PC-9 (cell line): ENCODE measurements around the gene PAPSS1. TPM values are rescaled to one million over a fixed set of nuclear protein-coding genes. Genes with fewer than 3 reads are reported as not detected.

Experiments used
- BruUV-seq: library from RNA; stranded (reverse); fragments of 400-500 nt; replicated peaks from 2 replicates; lab custom pipeline; 2021; lab: Mats Ljungman, UMichigan
- CTCF ChIA-PET: fragments of 300-600 bp; sonication (Branson Sonifier 250); formaldehyde crosslinking; loops from one replicate; lab custom pipeline; 2022; ENCODE audit warnings: antibody characterized with exemption; lab: Charles Lee
- POLR2A ChIA-PET: fragments of 300-600 bp; sonication (Branson Sonifier 250); formaldehyde crosslinking; loops from one replicate; lab custom pipeline; 2022; ENCODE audit warnings: antibody characterized with exemption; ENCODE audit not compliant: unreplicated experiment; lab: Charles Lee
- DNase-seq, 2 experiments: peaks; one replicate each; pipeline versions ENCODE4 v3.0.0 to v3.0.0-alpha.2; 2015 to 2022; ENCODE audit warnings: mixed read lengths in 1 of 2
- H2AFZ ChIP-seq: fragments of 200-600 bp; sonication (generic); 2 replicates; pipeline ENCODE4 v1.8.1; 2017; ENCODE audit warnings: antibody characterized with exemption
- H3F3A ChIP-seq: fragments of 200-600 bp; sonication (generic); 2 replicates; pipeline ENCODE4 v1.8.1; 2017; ENCODE audit warnings: antibody characterized with exemption, mild to moderate bottlenecking, low read depth; ENCODE audit not compliant: insufficient read depth
- H3K27ac ChIP-seq: fragments of 200-600 bp; sonication (generic); 2 replicates; pipeline ENCODE4 v1.6.1; 2016; ENCODE audit warnings: mixed run types
- H3K27me3 ChIP-seq: fragments of 200-600 bp; sonication (generic); 2 replicates; pipeline ENCODE4 v1.6.1; 2016; ENCODE audit warnings: low read depth, mixed run types; ENCODE audit not compliant: insufficient read depth
- H3K36me3 ChIP-seq: fragments of 200-600 bp; sonication (generic); 2 replicates; pipeline ENCODE4 v1.6.1; 2016; ENCODE audit warnings: low read depth, mixed run types
- H3K4me1 ChIP-seq: fragments of 200-600 bp; sonication (generic); replicated peaks from 2 replicates; pipeline ENCODE4 v1.6.1; 2016; ENCODE audit warnings: mixed run types; ENCODE audit not compliant: insufficient read depth
- H3K4me2 ChIP-seq: fragments of 200-600 bp; sonication (generic); 2 replicates; pipeline ENCODE4 v1.6.1; 2017; ENCODE audit warnings: mixed run types
- H3K4me3 ChIP-seq: fragments of 200-600 bp; sonication (generic); 2 replicates; pipeline ENCODE4 v1.6.1; 2016; ENCODE audit warnings: mixed run types
- H3K79me2 ChIP-seq: fragments of 200-600 bp; sonication (generic); 2 replicates; pipeline ENCODE4 v1.6.1; 2017; ENCODE audit warnings: low read depth, mixed run types
- H3K9me2 ChIP-seq: fragments of 200-600 bp; sonication (generic); 2 replicates; pipeline ENCODE4 v1.8.1; 2017; ENCODE audit warnings: mild to moderate bottlenecking; ENCODE audit not compliant: insufficient read depth
- H3K9me3 ChIP-seq: fragments of 200-600 bp; sonication (generic); 2 replicates; pipeline ENCODE4 v1.8.1; 2016; ENCODE audit warnings: low read depth; ENCODE audit not compliant: insufficient read depth
- H4K20me1 ChIP-seq: fragments of 200-600 bp; sonication (generic); 2 replicates; pipeline ENCODE4 v1.8.1; 2017; ENCODE audit not compliant: insufficient read depth
- EZH2 ChIP-seq: fragments of 200-600 bp; sonication (generic); IDR thresholded peaks from 2 replicates; pipeline ENCODE4 v1.8.0; 2017; ENCODE audit warnings: antibody characterized with exemption, low read depth
- intact Hi-C: fragments of 100-400 bp; cut with micrococcal nuclease; formaldehyde crosslinking; loops from one replicate; pipeline ENCODE4 v1.10.0; 2022; ENCODE audit not compliant: unreplicated experiment
- total RNA-seq: library from RNA; stranded (reverse); gene quantifications from 2 replicates; pipeline ENCODE4 v1.2.3, GENCODE V29; 2021
- TF ChIP-seq, protein P1 (sequence below): fragments of 200-600 bp; sonication (generic); conservative IDR thresholded peaks from 2 replicates; pipeline ENCODE4 v1.6.1; 2017; ENCODE audit warnings: mixed run types, antibody characterized with exemption, mild to moderate bottlenecking, moderate library complexity

PAPSS1 gene
- total RNA-seq, 1 experiment from 2014 or later = 18.8 TPM

DNA sequence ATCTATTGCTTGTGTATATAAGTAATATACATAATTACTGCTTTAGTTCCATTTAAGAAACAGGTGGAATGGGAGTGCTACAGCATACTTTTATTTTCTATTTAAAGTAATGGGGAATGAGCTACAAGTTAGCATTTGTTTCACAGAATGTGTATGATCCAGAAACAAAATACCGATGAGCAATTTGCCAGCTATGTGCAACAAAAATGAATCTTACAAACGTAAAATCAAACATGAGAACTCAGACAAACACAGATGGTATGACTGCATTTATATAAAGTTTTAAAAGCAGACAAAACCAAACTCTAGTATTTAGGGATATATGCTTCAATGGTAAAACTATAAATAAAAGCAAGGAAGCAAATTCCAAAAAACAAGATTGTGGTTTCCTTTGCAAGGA, 141.7 kb downstream of the PAPSS1 start:
- Histone ChIP-seq H3K4me2 (no peak overlapping the region), H3K79me2 (no peaks in the 10 kb centered on the region), H3K4me3 (no peak overlapping the region), H3F3A (no peaks in the 10 kb centered on the region), H3K9me2 (no peaks in the 10 kb centered on the region), H3K27ac (no peak overlapping the region), H3K9me3 (no peaks in the 10 kb centered on the region), H4K20me1 (no peaks in the 10 kb centered on the region), H2AFZ (no peak overlapping the region), H3K4me1 (no peaks in the 10 kb centered on the region), H3K27me3 (no peaks in the 10 kb centered on the region), H3K36me3 (no peaks in the 10 kb centered on the region)
- intact Hi-C loops = no loop called here
- no TSS peak for BruUV-seq
- ChIA-PET POLR2A (no interaction called here), CTCF (no interaction called here)
- TF ChIP-seq, protein P1, sequence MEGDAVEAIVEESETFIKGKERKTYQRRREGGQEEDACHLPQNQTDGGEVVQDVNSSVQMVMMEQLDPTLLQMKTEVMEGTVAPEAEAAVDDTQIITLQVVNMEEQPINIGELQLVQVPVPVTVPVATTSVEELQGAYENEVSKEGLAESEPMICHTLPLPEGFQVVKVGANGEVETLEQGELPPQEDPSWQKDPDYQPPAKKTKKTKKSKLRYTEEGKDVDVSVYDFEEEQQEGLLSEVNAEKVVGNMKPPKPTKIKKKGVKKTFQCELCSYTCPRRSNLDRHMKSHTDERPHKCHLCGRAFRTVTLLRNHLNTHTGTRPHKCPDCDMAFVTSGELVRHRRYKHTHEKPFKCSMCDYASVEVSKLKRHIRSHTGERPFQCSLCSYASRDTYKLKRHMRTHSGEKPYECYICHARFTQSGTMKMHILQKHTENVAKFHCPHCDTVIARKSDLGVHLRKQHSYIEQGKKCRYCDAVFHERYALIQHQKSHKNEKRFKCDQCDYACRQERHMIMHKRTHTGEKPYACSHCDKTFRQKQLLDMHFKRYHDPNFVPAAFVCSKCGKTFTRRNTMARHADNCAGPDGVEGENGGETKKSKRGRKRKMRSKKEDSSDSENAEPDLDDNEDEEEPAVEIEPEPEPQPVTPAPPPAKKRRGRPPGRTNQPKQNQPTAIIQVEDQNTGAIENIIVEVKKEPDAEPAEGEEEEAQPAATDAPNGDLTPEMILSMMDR = no peak
- no peak for TF ChIP-seq EZH2
- no peak for DNase-seq

GRCh38 chr4:107577743-107578142, 142.3 kb downstream of the PAPSS1 start:
- H3K4me1 ChIP-seq = no peaks in the 10 kb centered on the region
- POLR2A ChIA-PET = no interaction called here
- no TSS peak for BruUV-seq
- H3K9me3 ChIP-seq = no peaks in the 10 kb centered on the region
- CTCF ChIA-PET = no interaction called here
- no peak for DNase-seq
- no peaks in the 10 kb centered on the region for H3K36me3 ChIP-seq
- TF ChIP-seq EZH2 = no peak
- TF ChIP-seq, protein P1 = no peak
- no peak overlapping the region for H3K27ac ChIP-seq
- no peaks in the 10 kb centered on the region for H3K9me2 ChIP-seq
- no peaks in the 10 kb centered on the region for H3K27me3 ChIP-seq
- H3F3A ChIP-seq = no peaks in the 10 kb centered on the region
- H3K4me3 ChIP-seq = no peak overlapping the region
- no peaks in the 10 kb centered on the region for H4K20me1 ChIP-seq
- no peaks in the 10 kb centered on the region for H3K79me2 ChIP-seq
- intact Hi-C loops = no loop called here
- H3K4me2 ChIP-seq = no peak overlapping the region
- H2AFZ ChIP-seq = no peak overlapping the region

DNA sequence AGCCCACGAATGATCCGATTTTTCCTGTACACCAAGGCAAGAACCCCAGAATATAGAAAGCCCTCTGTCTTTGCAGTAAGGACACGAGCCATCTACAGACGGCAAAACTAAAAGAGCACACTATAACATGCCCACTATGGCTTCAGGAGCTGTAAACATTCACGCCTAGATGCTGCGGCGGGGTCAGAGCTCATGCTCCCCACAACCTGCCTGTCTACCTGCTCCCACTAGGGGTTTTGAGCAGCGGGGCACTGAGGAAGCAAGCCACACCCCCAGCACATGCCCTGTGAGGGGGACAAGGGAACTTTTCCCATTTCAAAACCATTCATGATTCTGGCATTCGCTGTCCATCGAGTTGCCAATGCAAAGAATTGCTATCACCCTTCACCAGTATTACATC, 144.8 kb downstream of the PAPSS1 start:
- no peaks in the 10 kb centered on the region for H3K9me2 ChIP-seq
- H4K20me1 ChIP-seq = no peaks in the 10 kb centered on the region
- CTCF ChIA-PET = no interaction called here
- no TSS peak for BruUV-seq
- no peak overlapping the region for H3K27ac ChIP-seq
- H3F3A ChIP-seq = no peaks in the 10 kb centered on the region
- no peaks in the 10 kb centered on the region for H3K9me3 ChIP-seq
- no peak for DNase-seq
- no peak overlapping the region for H2AFZ ChIP-seq
- H3K4me3 ChIP-seq = no peak overlapping the region
- H3K36me3 ChIP-seq = no peaks in the 10 kb centered on the region
- no peaks in the 10 kb centered on the region for H3K79me2 ChIP-seq
- POLR2A ChIA-PET = no interaction called here
- intact Hi-C loops = no loop called here
- no peaks in the 10 kb centered on the region for H3K27me3 ChIP-seq
- H3K4me1 ChIP-seq = no peaks in the 10 kb centered on the region
- TF ChIP-seq, protein P1 = no peak
- TF ChIP-seq EZH2 = no peak
- no peak overlapping the region for H3K4me2 ChIP-seq
